Measurements from ENCODE around the gene ARPC4.

GRCh38 chr3:9820543-9820942 is 27.7 kb downstream of the ARPC4 start:
- no peak for TF ChIP-seq CTCF (IDR thresholded peaks at IDR 0.05)
- no peak for TF ChIP-seq EP300 (IDR thresholded peaks at IDR 0.05)
- TF ChIP-seq POLR2A (IDR thresholded peaks at IDR 0.05), result no peak

Measured in upper lobe of left lung (tissue), 4 donors.